Omental fat pad (tissue), 4 donors: ENCODE measurements around the gene WDR91. TPM values are rescaled to one million over a fixed set of nuclear protein-coding genes. Genes with fewer than 3 reads are reported as not detected.

Source experiments
- ATAC-seq: fragments of 150-250 bp; one replicate; pipeline ENCODE4 v1.9.1; 2016; ENCODE audit warnings: mild to moderate bottlenecking, moderate library complexity; ENCODE audit not compliant: low FRiP score
- DNase-seq: peaks from one replicate; pipeline ENCODE4 v3.0.0-alpha.2; 2019; ENCODE audit warnings: low spot score
- small RNA-seq: library from RNA; depleted of rRNA; stranded (forward); fragments of <200 nt; gene quantifications from one replicate; pipeline ENCODE3, GENCODE V24; 2016
- total RNA-seq, 4 donors: library from RNA; depleted of rRNA; stranded (reverse); fragments of >200 nt; gene quantifications; one replicate each; pipeline ENCODE4 v1.1.0, GENCODE V29; 2016
- TF ChIP-seq, protein P1 (sequence below), 3 donors: fragments of 450-650 bp; IDR thresholded peaks; one replicate each; pipeline ENCODE4 v1.5.1; 2016 to 2017; ENCODE audit warnings: antibody characterized with exemption in 3 of 3, mild to moderate bottlenecking in 3 of 3, moderate library complexity in 2 of 3

The WDR91 gene
- total RNA-seq, 4 donors from 2014 or later: 9.8 to 51.9 (median 10.3) TPM

DNA sequence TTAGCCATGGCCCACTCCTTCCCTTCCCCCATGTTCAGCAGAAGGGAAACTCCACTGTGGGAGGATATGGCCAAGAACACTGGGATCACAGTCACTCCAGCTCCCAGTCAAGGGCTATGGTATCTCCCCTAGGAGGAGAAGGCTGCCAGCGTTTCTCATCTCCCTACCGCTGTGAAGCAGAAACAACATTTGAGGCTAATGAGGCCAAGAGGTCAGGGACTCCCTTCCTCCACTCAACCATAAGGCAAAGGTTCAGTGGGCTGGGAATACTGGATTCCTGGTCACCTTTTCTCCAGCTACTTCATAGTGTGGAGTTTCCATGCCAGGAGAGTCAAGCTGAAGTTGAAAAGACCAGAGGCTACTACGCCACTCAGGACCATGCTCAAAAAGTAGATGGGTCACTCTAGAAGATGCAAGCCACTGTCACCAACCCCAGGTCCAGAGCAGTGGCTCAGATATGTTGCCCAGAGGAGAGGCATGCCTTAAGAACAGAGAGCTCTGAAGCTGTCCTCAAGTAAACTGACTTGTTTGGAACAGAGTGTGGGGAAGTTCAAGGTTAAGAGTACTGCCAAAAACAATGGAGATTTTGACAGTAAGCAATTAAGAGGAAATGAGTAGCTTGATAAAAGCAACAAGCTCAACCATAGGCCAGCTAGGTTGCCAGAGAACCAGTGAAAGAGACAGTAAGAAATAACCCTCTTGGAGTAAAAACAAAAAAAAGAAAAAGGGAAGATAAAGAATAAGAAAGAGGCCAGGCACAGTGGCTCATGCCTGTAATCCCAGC, 67.2 kb downstream of the WDR91 start:
- no peak for DNase-seq
- ATAC-seq: no peak
- TF ChIP-seq, protein P1, sequence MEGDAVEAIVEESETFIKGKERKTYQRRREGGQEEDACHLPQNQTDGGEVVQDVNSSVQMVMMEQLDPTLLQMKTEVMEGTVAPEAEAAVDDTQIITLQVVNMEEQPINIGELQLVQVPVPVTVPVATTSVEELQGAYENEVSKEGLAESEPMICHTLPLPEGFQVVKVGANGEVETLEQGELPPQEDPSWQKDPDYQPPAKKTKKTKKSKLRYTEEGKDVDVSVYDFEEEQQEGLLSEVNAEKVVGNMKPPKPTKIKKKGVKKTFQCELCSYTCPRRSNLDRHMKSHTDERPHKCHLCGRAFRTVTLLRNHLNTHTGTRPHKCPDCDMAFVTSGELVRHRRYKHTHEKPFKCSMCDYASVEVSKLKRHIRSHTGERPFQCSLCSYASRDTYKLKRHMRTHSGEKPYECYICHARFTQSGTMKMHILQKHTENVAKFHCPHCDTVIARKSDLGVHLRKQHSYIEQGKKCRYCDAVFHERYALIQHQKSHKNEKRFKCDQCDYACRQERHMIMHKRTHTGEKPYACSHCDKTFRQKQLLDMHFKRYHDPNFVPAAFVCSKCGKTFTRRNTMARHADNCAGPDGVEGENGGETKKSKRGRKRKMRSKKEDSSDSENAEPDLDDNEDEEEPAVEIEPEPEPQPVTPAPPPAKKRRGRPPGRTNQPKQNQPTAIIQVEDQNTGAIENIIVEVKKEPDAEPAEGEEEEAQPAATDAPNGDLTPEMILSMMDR (IDR thresholded peaks at IDR 0.05): no peak

Small RNA genes lying within 50 kb of the gene (small RNA-seq; reads per million reads assigned to genes)
- 0.64 reads per million for gene MIR6509

Other genes with a start within 250 kb of the WDR91 start
- 1 to 10 TPM; 1.6 to 3.2 (median 2.3) TPM for gene AGBL3, start 225.0 kb downstream of the WDR91 start, total RNA-seq
- 100 to 1,000 TPM in 1 of 4 donors, 10 to 100 TPM in 3; 25.9 to 106 (median 62.1) TPM for gene TMEM140, start 63.5 kb downstream of the WDR91 start, total RNA-seq
- gene CYREN, start 40.8 kb downstream of the WDR91 start, total RNA-seq: 10 to 100 TPM; 24.6 to 50.8 (median 29.6) TPM
- gene STRA8, start 22.3 kb upstream of the WDR91 start, total RNA-seq: not detected